Endothelial cell of umbilical vein (primary cell): ENCODE results near the gene PLRG1. TPM values are rescaled to one million over a fixed set of nuclear protein-coding genes. Genes with fewer than 3 reads are reported as not detected.
A peak's percentile ranks its signal among the peaks of the same experiment; 100 is the strongest.

ENCODE experiments used
- BruUV-seq: library from RNA; stranded (reverse); fragments of 400-500 nt; replicated peaks from 2 replicates; lab custom pipeline; 2021; lab: Mats Ljungman, UMichigan
- CTCF ChIA-PET: fragments of 300-600, 350-600 bp; sonication (Branson Sonifier 250); formaldehyde crosslinking; loops from one replicate; lab custom pipeline; 2021; ENCODE audit warnings: antibody characterized with exemption, inconsistent platforms; lab: Charles Lee
- POLR2A ChIA-PET: fragments of 300-600, 350-600 bp; sonication (Branson Sonifier 250); formaldehyde crosslinking; loops from one replicate; lab custom pipeline; 2021; ENCODE audit warnings: antibody characterized with exemption, inconsistent platforms; lab: Charles Lee
- DNase-seq: peaks from one replicate; pipeline ENCODE4 v3.0.0-alpha.2; 2011; ENCODE audit warnings: low read depth, low spot score
- FAIRE-seq: peaks from 2 replicates; lab custom pipeline; 2011; peaks lifted over from hg19 to GRCh38; lab: Jason Lieb, UNC
- H2AFZ ChIP-seq: 2 replicates; pipeline ENCODE4 v1.6.0; 2012; ENCODE audit warnings: low read depth, low read length, control low read depth, inconsistent platforms
- H3K27ac ChIP-seq: 2 replicates; pipeline ENCODE4 v1.5.1; 2011; ENCODE audit warnings: low read depth, mild to moderate bottlenecking, control low read depth, low read length, moderate library complexity; ENCODE audit not compliant: insufficient read depth
- H3K27me3 ChIP-seq, 2 experiments: 2 replicates each; pipeline versions ENCODE4 v1.6.0 to v1.6.1; 2011; ENCODE audit warnings: low read length in 2 of 2, mixed read lengths in 1 of 2; ENCODE audit not compliant: control insufficient read depth in 2 of 2, insufficient read depth in 2 of 2
- H3K36me3 ChIP-seq, 2 experiments: 2 replicates in 1 of 2; 3 replicates in 1 of 2; pipeline ENCODE4 v1.5.1; 2011; ENCODE audit warnings: low read length in 2 of 2, mild to moderate bottlenecking in 1 of 2, moderate library complexity in 1 of 2; ENCODE audit not compliant: control insufficient read depth in 2 of 2, insufficient read depth in 2 of 2; ENCODE audit errors: extremely low read depth in 1 of 2
- H3K4me1 ChIP-seq: 3 replicates; pipeline ENCODE4 v1.5.1; 2011; ENCODE audit warnings: mild to moderate bottlenecking, low read length; ENCODE audit not compliant: control insufficient read depth, insufficient read depth; ENCODE audit errors: extremely low read depth
- H3K4me2 ChIP-seq: 2 replicates; pipeline ENCODE4 v1.6.1; 2011; ENCODE audit warnings: low read length, control low read depth, mixed read lengths; ENCODE audit not compliant: insufficient read depth
- H3K4me3 ChIP-seq, 3 experiments: fragments of 200-600 bp in 1 of 3; sonication (generic), shearing (Covaris generic) in 1 of 3; replicated peaks in 1 of 3; 2 replicates each; pipeline ENCODE4 v1.5.1; 2011 to 2016; ENCODE audit warnings: control low read depth in 3 of 3, low read length in 3 of 3, mild to moderate bottlenecking in 2 of 3, inconsistent platforms in 1 of 3, low read depth in 1 of 3, moderate library complexity in 1 of 3; ENCODE audit not compliant: insufficient read depth in 1 of 3
- H3K79me2 ChIP-seq: 2 replicates; pipeline ENCODE4 v1.6.0; 2012; ENCODE audit warnings: low read length, inconsistent platforms; ENCODE audit not compliant: control insufficient read depth, insufficient read depth
- H3K9ac ChIP-seq: replicated peaks from 2 replicates; pipeline ENCODE3; 2011; ENCODE audit warnings: low read length, control low read depth; ENCODE audit not compliant: insufficient read depth; ENCODE audit errors: extremely low read depth
- H3K9me1 ChIP-seq: replicated peaks from 3 replicates; pipeline ENCODE4 v1.6.0; 2011; ENCODE audit warnings: mild to moderate bottlenecking, low read length; ENCODE audit not compliant: control insufficient read depth, insufficient read depth; ENCODE audit errors: extremely low read depth
- H3K9me3 ChIP-seq: replicated peaks from 2 replicates; pipeline ENCODE4 v1.5.1; 2012; ENCODE audit warnings: low read length, inconsistent platforms; ENCODE audit not compliant: control insufficient read depth, insufficient read depth
- H4K20me1 ChIP-seq: replicated peaks from 2 replicates; pipeline ENCODE3; 2011; ENCODE audit warnings: mild to moderate bottlenecking, low read length; ENCODE audit not compliant: control insufficient read depth, insufficient read depth; ENCODE audit errors: extremely low read depth
- CTCF ChIP-seq, 2 donors: IDR thresholded peaks; 1 replicate in 1 of 2; 2 replicates in 1 of 2; pipeline ENCODE4 v1.5.1; 2011; ENCODE audit warnings: low read length in 2 of 2, mild to moderate bottlenecking in 2 of 2, moderate library complexity in 2 of 2, control low read depth in 1 of 2, inconsistent platforms in 1 of 2, low read depth in 1 of 2; ENCODE audit not compliant: insufficient read depth in 1 of 2; ENCODE audit errors: extremely low read depth in 1 of 2
- EZH2 ChIP-seq: IDR thresholded peaks from 2 replicates; pipeline ENCODE4 v1.6.1; 2012; ENCODE audit warnings: borderline replicate concordance, low read depth, mild to moderate bottlenecking, moderate library complexity, low read length, inconsistent platforms; ENCODE audit not compliant: severe bottlenecking
- FOS ChIP-seq: IDR thresholded peaks from 2 replicates; pipeline ENCODE4 v1.6.1; 2011; ENCODE audit warnings: mild to moderate bottlenecking, low read length, moderate library complexity, borderline replicate concordance; ENCODE audit not compliant: insufficient read depth
- GATA2 ChIP-seq: IDR thresholded peaks from 2 replicates; pipeline ENCODE4 v1.7.0; 2011; ENCODE audit warnings: low read depth, mild to moderate bottlenecking, moderate library complexity, mixed read lengths, low read length; ENCODE audit not compliant: insufficient read length, insufficient read depth
- POLR2A ChIP-seq: IDR thresholded peaks from 2 replicates; pipeline ENCODE4 v1.6.1; 2012; ENCODE audit warnings: low read depth, mild to moderate bottlenecking, control low read depth, low read length
- dilution Hi-C: fragments of 300-500 bp; cut with MboI; formaldehyde crosslinking; loops from one replicate; pipeline ENCODE4 v1.15.0; 2019; ENCODE audit warnings: low sequenced_read_pairs; ENCODE audit not compliant: extremely low pct_ligation_motif_present
- intact Hi-C: fragments of 100-400 bp; cut with micrococcal nuclease; formaldehyde crosslinking; loops from one replicate; pipeline ENCODE4 v1.10.0; 2022
- polyA plus RNA-seq, 4 experiments: library from polyadenylated mRNA; depleted of rRNA in 3 of 4; stranded (reverse) in 3 of 4; unstranded in 1 of 4; fragments of >200 nt; gene quantifications; 2 replicates each; pipeline versions ENCODE4 v1.2.1 to v1.2.3, GENCODE V29; 2011 to 2012; ENCODE audit warnings: missing spikeins in 1 of 4
- total RNA-seq: library from RNA; stranded (reverse); gene quantifications from 2 replicates; pipeline ENCODE4 v1.2.3, GENCODE V29; 2021

Gene PLRG1
- total and polyA plus RNA-seq, 2 donors (not counting 3 experiments of a cell fraction or from before 2014, with no cell fraction given) = 50.9 to 91.9 TPM

DNA sequence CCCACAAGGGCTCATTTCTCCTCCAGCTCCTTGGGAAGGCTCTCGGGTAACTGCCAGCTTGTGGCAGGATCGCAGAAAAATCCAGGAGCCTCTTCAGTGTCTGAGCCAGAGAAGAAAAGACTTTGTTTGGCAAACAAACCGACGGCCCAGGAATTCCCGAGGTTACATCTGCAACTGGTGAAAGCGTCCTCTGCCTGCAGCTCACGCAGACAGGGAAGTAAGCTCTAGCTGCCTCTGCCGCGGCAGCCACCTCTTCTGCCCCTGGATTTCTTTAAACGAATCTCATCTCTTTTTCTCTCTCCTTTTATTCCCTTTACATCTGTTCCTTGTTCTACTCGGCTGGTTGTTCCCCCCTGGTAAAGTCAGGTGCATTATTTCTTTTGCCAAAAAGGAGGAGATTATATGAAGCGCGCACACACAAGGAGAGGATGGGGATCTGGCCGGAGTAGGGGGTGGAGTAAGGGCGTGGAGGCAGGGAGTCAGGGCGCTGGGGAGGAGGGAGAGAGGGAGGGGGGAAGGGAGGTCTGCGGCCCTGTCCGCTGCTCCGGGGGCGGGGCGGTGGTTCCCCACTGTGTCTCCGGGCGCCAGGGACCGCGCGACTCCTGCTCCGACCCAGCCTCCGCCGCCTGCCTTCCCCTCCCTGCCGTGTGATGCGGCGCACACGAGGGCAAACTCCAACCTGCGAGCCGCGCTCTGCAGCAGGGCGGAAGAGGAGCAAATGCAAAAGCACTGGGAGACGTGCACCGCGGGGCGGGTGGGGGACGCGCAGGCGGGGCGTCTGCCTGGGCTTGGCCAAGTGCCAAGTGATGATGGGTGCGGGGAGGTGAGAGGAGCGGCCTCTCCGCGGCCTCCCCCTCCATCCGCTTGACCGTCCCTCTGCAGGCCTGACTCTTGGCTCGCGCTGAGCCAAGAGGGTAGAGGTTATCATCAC is 58.6 kb downstream of the PLRG1 start, which contains the start of gene DCHS2:
Gene DCHS2 (minus strand): TSS at position 459 of the 931 bp plus-strand sequence. CDS start 444 bp downstream, at position 15.
- TF ChIP-seq EZH2 (peak; percentile 34), POLR2A (no peak)
- H3K4me3 ChIP-seq = no peak within 1 kb of the TSS
- DNase-seq = no peak
- H3K27ac ChIP-seq = no peak within 1 kb of the TSS
- no peak within 1 kb of the TSS for H3K9ac ChIP-seq
- H3K9me1 ChIP-seq = no peaks in the 10 kb centered on the region
- no peaks in the 10 kb centered on the region for H3K9me3 ChIP-seq
- no peaks in the 10 kb centered on the region for H3K4me1 ChIP-seq
- BruUV-seq = no TSS peak
- no peaks in the 10 kb centered on the region for H3K36me3 ChIP-seq
- H2AFZ ChIP-seq = peak within 1 kb of the TSS; percentile 18
- CTCF ChIA-PET = interaction anchor here (1.7 kb wide), 1 partner anchor 12 kb away, joined by 4 read pairs; no protein-coding TSS in a partner anchor
- POLR2A ChIA-PET = interaction anchor here (0.6 kb wide), 1 partner anchor 776 kb away, joined by 3 read pairs; no protein-coding TSS in a partner anchor
- intact Hi-C loops = no loop called here
- peak within 1 kb of the TSS; percentile 17 for H3K4me2 ChIP-seq
- peaks cover 35 to 38% of the 10 kb centered on the region in 2 experiments for H3K27me3 ChIP-seq
- H4K20me1 ChIP-seq = no peaks in the 10 kb centered on the region
- FAIRE-seq = no peak
- H3K79me2 ChIP-seq = no peaks in the 10 kb centered on the region
- dilution Hi-C loops = no loop called here

- BruUV-seq = no TSS peak
- Histone ChIP-seq H3K36me3 (no peaks in the 10 kb centered on the region), H3K4me2 (peak overlapping the region; percentile 17), H3K79me2 (no peaks in the 10 kb centered on the region), H3K9me1 (no peaks in the 10 kb centered on the region), H3K27me3 (peaks cover 35 to 38% of the 10 kb centered on the region in 2 experiments), H2AFZ (peak overlapping the region; percentile 18), H3K9ac (no peak overlapping the region), H3K9me3 (no peaks in the 10 kb centered on the region), H3K27ac (no peak overlapping the region), H4K20me1 (no peaks in the 10 kb centered on the region), H3K4me3 (no peak overlapping the region), H3K4me1 (no peaks in the 10 kb centered on the region)
- TF ChIP-seq EZH2 = peak; percentile 67
- TF ChIP-seq GATA2 = no peak
- no peak for TF ChIP-seq CTCF (IDR thresholded peaks at IDR 0.05; ENCODE audit: extremely low read depth in 1 of 2, insufficient read depth in 1 of 2, low read depth in 1 of 2, low read length in 2 of 2)
- TF ChIP-seq POLR2A = no peak
- TF ChIP-seq FOS = no peak
- CTCF ChIA-PET = interaction anchor here (1.7 kb wide), 1 partner anchor 13 kb away, joined by 4 read pairs; no protein-coding TSS in a partner anchor
- no peak for DNase-seq
- FAIRE-seq = no peak
- intact Hi-C loops = no loop called here
- POLR2A ChIA-PET = no interaction called here
- dilution Hi-C loops = no loop called here
Measured at GRCh38 chr4:154490583-154491340, 59.4 kb downstream of the PLRG1 start.
